ENCODE results near the gene DGLUCY.
A peak's percentile ranks its signal among the peaks of the same experiment; 100 is the strongest.
"Not testable (repeated sequence)": the region's sequence is repeated elsewhere in the genome, so short reads cannot be mapped to it uniquely, and the experiment has no call there.

DGLUCY gene

DNA sequence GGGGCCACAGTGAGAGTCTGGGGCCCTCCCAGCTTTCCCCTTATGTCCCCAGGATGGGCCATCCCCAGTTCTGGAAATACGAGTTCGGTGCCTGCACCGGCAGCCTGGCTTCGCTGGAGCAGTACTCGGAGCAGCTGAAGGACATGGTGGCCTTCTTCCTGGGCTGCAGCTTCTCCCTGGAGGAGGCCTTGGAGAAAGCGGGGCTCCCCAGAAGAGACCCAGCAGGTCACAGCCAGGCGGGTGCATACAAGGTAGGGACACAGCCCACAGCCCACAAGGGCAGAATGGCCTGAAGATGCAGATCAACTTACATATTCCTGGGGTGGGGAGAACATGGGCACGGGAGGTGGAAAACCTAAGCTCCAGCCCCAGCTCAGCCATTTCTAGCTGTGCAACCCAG is 56.1 kb downstream of the DGLUCY start:
- DNase-seq = no peak

GRCh38 chr14:91170504-91171121 is 56.7 kb downstream of the DGLUCY start:
- no peak for DNase-seq

GRCh38 chr14:91171291-91171690 is 57.4 kb downstream of the DGLUCY start:
- no peak for DNase-seq

DNA sequence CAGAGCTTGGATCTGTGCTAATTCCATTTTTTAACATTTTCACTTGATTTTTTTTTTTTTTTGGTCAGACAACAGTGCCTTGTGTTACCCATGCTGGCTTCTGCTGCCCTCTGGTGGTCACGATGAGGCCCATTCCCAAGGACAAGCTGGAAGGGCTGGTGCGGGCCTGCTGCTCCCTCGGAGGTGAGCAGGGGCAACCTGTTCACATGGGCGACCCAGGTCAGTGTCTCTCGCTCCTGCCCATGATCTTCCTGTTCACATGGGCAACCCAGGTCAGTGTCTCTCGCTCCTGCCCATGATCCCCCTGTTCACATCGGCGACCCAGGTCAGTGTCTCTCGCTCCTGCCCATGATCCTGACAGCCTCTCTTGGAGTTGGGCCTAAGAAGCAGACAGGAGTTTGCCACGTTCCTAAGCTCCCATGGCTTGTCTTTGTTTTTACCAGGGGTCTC is 59.4 kb downstream of the DGLUCY start:
- peak; percentile 82 for DNase-seq

DNA sequence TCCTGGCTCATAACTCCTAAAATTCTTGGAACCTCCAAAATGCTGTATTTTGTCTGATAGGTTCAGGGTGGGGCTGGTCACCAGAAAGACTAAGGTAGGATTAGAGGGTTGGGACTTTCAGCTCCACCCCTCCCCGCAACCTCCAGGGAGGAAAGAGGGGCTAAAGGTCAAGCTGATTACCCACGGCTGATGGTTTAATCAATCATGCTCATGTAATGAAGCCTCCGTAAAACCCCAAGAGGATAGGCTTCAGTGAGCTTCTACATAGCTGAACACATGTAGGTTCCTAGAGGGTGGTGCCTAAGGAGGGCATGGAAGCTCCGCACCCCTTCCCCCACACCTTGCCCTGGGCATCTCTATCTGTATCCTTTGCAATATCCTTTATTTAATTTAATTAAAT is 60.0 kb downstream of the DGLUCY start:
- DNase-seq = no peak

DNA sequence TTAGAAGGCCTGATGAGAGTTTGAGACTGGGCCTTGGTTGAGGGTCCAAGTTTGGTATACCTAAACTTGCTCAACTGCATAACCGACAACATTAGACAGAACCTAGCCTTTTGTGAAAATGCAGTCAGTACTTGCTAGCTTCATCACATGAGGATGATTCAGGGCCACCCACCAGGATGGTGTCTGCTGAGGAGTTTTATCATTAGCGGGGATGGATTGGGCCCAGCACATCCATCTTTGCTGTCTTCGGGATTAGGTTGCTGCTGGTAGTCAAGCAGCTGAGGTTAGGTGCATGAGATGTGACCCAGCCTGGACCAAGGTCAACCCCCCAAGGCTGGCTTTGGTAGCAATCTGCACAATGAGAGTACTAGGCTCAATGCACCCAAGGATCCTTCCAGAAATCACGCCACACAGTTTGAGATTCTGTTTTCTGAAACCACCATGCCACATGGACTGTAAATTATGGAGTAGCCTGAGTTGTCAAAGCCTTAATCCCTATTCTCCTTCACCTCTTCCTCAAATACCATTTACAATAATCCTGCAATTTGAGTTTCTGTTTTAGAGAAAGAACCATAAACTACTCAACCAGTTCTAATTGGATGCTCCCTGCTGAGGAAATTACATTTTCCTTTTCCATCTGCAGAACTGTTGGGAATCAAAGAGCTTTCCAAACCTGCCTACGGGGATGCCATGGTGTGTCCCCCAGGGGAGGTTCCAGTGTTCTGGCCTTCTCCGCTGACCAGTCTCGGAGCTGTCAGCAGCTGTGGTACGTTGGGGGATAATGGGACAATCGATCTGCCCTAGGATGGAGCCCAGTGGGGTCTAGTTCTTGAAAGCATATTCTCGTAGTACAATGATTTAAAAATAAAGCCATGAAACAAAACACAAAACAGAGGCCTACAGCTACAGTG is 61.7 kb downstream of the DGLUCY start:
- DNase-seq = no peak

- DNase-seq = peak; percentile 84
Observed at GRCh38 chr14:91177073-91178034, 63.5 kb downstream of the DGLUCY start.

DNA sequence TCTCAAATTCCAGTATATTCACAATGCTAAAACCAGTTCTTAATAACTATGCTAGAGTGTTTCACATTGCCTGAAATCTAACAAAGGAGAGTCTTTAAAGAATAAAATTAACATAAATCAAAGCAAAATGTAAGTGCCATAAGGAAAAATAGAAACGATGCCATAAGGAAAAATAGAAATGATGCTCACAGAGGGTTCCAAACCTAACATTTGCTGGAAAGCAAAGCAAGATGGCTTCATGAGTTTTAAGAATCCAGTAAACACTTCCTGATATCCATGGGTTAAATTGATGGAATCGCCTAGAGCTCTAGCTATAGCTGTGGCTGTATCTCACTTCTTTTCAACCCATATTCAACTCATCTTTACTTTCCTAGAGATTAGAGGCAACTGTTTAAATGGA is 66.7 kb downstream of the DGLUCY start:
- no peak for DNase-seq

- not testable (repeated sequence) for DNase-seq
Observed at GRCh38 chr14:91182753-91183152, 68.9 kb downstream of the DGLUCY start.

GRCh38 chr14:91184559-91184958 is 70.7 kb downstream of the DGLUCY start:
- no peak for DNase-seq

DNA sequence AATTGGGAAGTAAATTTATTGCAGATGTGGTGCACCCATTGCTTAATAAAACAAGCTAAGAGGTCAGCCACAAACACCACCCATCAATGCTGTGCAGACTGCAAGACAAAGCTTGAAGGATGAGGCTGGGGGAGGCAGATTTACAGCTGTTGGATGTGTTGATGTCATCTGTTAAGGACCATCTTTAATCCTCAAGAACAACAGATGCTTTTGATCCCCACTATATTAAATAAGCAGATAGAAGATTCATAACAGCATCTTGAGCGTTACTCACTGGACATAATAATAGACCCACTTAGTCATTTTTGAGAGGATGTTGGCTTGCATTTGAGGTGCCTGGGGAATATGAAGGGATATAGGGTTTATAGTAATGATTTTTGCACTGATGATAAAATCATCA is 71.8 kb downstream of the DGLUCY start:
- no peak for DNase-seq

DNA sequence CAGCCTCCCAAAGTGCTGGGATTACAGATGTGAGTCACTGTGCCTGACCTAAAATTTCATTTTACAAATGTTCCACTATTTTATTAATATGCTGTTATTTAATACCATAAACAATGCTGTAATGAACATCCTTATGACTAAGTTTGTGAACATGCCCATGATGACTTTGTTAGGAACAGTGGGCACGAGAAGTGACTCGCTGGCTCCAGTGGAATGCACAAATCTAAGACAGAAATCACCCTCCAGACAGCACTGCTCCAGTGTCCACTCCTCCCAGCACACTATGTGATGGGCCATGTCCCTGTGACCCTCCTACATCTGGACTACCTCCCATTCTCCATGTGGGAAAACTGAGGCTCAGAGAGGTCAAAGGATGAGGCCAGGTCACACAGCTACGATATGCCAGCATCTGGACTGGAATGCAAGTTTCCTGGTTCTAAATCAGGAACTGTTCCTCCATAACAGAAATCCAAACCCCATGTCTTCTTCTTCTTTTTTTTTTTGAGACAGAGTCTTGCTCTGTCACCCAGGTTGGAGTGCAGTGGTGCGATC is 72.7 kb downstream of the DGLUCY start:
- no peak for DNase-seq

DNA sequence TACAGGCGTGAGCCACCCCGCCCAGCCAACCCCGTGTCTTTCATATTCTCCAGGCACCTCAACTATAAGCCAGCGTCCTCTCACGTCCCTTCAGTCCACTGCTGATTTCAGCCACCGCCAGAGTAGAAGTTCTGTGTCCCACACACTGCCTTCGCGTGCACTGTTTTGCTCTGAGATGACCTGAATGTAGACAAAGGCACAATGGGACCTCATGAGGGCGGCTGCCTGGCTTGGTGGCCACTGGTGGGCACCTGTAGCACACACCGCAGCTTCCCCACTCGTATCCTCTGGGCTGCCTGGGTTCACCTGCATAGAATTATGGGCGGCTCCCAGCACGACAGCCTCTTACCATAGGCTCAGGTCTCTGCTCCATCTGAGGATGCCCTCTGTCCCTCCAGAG is 73.4 kb downstream of the DGLUCY start:
- DNase-seq = no peak

- no peak for DNase-seq
Observed at GRCh38 chr14:91190853-91191252, 77.0 kb downstream of the DGLUCY start.

- no peak for DNase-seq
Observed at GRCh38 chr14:91193069-91193468, 79.2 kb downstream of the DGLUCY start.

- no peak for DNase-seq
Observed at GRCh38 chr14:91195881-91196280, 82.0 kb downstream of the DGLUCY start.

DNA sequence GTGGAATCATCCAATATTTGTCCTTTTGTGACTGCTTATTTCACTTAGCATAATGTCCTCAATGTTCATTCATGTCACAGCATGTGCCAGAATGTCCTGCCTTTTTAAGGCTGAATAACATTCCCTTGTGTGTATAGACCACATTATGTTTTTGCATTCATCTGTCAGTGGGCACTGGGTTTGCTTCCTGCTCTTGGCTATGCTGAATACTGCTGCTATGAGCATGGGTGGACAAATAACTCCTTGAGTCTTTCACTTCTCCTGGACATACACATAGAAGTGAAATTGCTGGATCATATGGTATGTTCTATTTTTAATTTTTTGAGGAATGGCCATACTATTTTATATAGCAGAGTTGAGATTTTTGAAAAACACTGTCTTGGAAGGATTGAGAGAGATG is 83.8 kb downstream of the DGLUCY start:
- no peak for DNase-seq

DNA sequence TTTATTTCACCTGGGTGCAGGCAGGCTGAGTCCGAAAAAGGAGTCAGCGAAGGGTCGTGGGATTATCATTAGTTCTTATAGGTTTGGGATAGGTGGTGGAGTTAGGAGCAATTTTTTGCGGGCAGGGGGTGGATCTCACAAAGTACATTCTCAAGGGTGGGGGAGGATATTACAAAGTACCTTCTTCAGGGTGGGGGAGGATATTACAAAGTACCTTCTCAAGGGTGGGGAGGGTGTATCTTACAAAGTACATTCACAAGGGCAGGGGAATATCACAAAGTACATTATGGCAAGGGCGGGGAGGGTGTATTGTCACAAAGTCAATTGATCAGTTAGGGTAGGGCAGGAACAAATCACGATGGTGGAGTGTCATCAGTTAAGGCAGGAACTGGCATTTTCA is 86.9 kb downstream of the DGLUCY start:
- not testable (repeated sequence) for DNase-seq

DNA sequence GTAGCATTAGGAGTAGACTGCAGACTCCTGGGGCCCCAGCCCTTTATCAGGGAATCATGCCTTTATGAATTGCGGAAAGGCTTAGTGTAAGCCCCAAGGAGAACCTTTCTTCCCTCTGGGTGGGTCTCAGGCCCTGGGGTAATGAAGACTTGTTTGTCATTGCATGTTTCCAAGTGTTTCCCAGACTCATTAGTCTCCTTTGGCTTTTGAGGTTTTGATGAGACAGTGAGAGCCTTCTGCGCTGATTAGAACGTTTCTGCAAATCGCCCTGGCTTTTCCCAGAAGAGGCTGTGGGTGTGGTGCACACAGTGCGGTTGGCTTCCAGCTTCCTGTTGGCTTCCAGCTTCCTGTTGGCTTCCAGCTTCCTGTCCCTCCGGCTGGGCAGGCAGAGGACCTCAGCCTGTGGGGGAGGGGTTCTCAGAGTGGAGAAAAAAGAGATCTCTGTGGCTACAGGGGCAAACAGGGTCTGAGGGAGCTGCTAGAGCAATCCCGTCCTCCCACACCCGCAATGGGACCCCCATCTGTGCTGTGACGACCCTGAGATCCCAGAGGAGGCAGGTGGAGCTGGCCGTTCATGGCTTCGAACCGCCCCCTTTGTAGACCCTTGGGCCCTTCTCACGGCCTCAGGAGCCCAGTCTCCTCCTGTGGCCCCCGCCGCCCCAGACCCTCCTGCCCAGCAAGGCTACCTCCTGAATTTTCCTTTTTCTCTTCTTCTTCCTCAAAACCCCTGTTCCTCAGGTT is 88.5 kb downstream of the DGLUCY start:
- no peak for DNase-seq

DNA sequence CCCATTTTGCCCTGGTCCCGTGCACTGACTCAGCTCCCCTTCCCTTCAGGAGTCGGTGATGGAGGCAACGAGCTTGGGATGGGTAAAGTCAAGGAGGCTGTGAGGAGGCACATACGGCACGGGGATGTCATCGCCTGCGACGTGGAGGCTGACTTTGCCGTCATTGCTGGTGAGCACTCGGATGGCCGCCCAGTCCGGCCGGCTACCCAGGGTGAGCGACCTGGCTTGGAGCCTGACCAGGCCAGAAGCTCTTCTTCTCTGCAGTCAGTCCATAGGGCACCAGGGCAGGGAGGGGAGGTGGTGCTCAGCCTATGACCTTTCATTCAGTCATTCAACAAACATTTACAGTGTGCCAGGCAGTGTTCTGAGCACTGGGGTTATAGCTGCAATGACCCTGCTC is 90.8 kb downstream of the DGLUCY start:
- DNase-seq = no peak

GRCh38 chr14:91205459-91205858 is 91.6 kb downstream of the DGLUCY start:
- no peak for DNase-seq

DNA sequence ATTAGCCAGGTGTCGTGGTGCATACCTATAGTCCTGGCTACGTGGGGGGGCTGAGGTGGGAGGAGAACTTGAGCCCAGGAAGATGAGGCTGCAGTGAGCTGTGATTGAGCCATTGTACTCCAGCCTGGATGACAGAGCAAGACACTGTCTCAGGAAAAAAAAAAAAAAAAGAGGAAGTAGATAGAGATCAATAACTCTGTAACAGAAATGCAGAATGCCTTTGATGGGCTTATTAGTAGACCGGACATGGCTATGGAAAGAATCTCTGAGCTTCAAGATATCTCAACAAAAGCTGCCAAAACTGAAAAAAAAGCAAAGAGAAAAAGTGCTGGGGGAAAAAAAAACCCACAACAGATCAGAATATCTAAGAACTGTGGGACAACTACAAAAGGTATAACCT is 93.1 kb downstream of the DGLUCY start:
- DNase-seq = no peak
